PC-3 (cell line): ENCODE measurements around the gene UQCRH.

Source experiments
- CTCF ChIP-seq: fragments of 300-600 bp; sonication (generic); conservative IDR thresholded peaks from 2 replicates; pipeline ENCODE4 v1.5.1; 2017; ENCODE audit warnings: antibody characterized with exemption, low read depth, mild to moderate bottlenecking, low read length
- EZH2 ChIP-seq: fragments of 300-600 bp; sonication (generic); IDR thresholded peaks from one replicate; pipeline ENCODE4 v1.6.1; 2017; ENCODE audit warnings: antibody characterized with exemption, mild to moderate bottlenecking, low read length; ENCODE audit not compliant: unreplicated experiment

- no peak for TF ChIP-seq CTCF
- no peak for TF ChIP-seq EZH2
These were observed 13.8 kb downstream of the UQCRH start for GRCh38 chr1:46317323-46317722.
